Endothelial cell (in vitro differentiated cells): ENCODE measurements around the gene HNF4A. TPM values are rescaled to one million over a fixed set of nuclear protein-coding genes. Genes with fewer than 3 reads are reported as not detected.
"Not testable (repeated sequence)": the region's sequence is repeated elsewhere in the genome, so short reads cannot be mapped to it uniquely, and the experiment has no call there.

Experiments used
- DNase-seq: peaks from one replicate; pipeline ENCODE4 v3.0.0; 2021; ENCODE audit warnings: low spot score
- H3K27ac Mint-ChIP-seq: one replicate; pipeline ENCODE4 v1.8.0; 2021; ENCODE audit warnings: mixed read lengths, inconsistent platforms; ENCODE audit not compliant: unreplicated experiment
- H3K27me3 Mint-ChIP-seq: one replicate; pipeline ENCODE4 v1.8.0; 2021; ENCODE audit warnings: mild to moderate bottlenecking, moderate library complexity, mixed read lengths, inconsistent platforms; ENCODE audit not compliant: unreplicated experiment
- H3K36me3 Mint-ChIP-seq: one replicate; pipeline ENCODE4 v1.8.0; 2021; ENCODE audit warnings: mild to moderate bottlenecking, low read depth, mixed read lengths, inconsistent platforms; ENCODE audit not compliant: unreplicated experiment
- H3K4me1 Mint-ChIP-seq: one replicate; pipeline ENCODE4 v1.8.0; 2021; ENCODE audit warnings: mild to moderate bottlenecking, mixed read lengths, inconsistent platforms; ENCODE audit not compliant: unreplicated experiment
- H3K4me3 Mint-ChIP-seq: one replicate; pipeline ENCODE4 v1.8.0; 2021; ENCODE audit warnings: mild to moderate bottlenecking, mixed read lengths, inconsistent platforms; ENCODE audit not compliant: unreplicated experiment
- H3K9me3 Mint-ChIP-seq: one replicate; pipeline ENCODE4 v1.8.0; 2021; ENCODE audit warnings: mixed read lengths, inconsistent platforms; ENCODE audit not compliant: unreplicated experiment
- total RNA-seq: library from RNA; stranded (reverse); fragmentation: NEBNext Ultra II Directional; extraction: Animal tissue kit (Norgen Biotek cat#: 25700); gene quantifications from one replicate; pipeline ENCODE4 v1.2.1, GENCODE V29; 2021; ENCODE audit not compliant: unreplicated experiment
- TF ChIP-seq, protein P1 (sequence below): fragments of 200-600 bp; sonication (generic); IDR thresholded peaks from one replicate; pipeline ENCODE4 v1.5.0; 2021; ENCODE audit warnings: antibody characterized with exemption; ENCODE audit not compliant: unreplicated experiment

Gene HNF4A
- total RNA-seq, 1 donor from 2014 or later: not detected

DNA sequence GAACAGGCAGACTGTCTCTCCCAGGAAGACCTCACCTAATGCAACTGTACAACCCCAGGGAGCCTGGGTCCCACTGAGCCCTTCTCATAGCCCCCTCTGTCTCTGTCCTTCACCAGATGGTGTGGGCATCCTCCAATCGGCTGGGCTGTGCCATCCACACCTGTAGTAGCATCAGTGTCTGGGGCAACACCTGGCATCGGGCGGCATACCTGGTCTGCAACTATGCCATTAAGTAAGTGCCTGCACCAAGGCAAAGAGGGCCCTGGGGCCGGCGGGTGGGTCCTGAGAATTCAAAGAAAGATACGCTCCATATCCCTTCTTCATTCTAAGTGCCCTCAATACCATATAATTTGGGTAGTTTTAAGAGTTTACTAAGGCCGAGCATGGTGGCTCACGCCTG, 10.4 kb upstream of the HNF4A start:
- Mint-ChIP-seq H3K27ac (no peak overlapping the region), H3K9me3 (no peaks in the 10 kb centered on the region), H3K4me3 (no peak overlapping the region), H3K27me3 (no peaks in the 10 kb centered on the region), H3K36me3 (no peaks in the 10 kb centered on the region), H3K4me1 (no peaks in the 10 kb centered on the region)
- no peak for DNase-seq
- TF ChIP-seq, protein P1, sequence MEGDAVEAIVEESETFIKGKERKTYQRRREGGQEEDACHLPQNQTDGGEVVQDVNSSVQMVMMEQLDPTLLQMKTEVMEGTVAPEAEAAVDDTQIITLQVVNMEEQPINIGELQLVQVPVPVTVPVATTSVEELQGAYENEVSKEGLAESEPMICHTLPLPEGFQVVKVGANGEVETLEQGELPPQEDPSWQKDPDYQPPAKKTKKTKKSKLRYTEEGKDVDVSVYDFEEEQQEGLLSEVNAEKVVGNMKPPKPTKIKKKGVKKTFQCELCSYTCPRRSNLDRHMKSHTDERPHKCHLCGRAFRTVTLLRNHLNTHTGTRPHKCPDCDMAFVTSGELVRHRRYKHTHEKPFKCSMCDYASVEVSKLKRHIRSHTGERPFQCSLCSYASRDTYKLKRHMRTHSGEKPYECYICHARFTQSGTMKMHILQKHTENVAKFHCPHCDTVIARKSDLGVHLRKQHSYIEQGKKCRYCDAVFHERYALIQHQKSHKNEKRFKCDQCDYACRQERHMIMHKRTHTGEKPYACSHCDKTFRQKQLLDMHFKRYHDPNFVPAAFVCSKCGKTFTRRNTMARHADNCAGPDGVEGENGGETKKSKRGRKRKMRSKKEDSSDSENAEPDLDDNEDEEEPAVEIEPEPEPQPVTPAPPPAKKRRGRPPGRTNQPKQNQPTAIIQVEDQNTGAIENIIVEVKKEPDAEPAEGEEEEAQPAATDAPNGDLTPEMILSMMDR: no peak

- H3K4me1 Mint-ChIP-seq, H3K9me3 Mint-ChIP-seq, H3K36me3 Mint-ChIP-seq, DNase-seq, H3K27me3 Mint-ChIP-seq, H3K4me3 Mint-ChIP-seq, H3K27ac Mint-ChIP-seq: not testable (repeated sequence)
Measured at GRCh38 chr20:44345941-44346340, 9.6 kb upstream of the HNF4A start.

GRCh38 chr20:44348168-44348659, 7.3 kb upstream of the HNF4A start:
- no peak overlapping the region for H3K27ac Mint-ChIP-seq
- H3K9me3 Mint-ChIP-seq: no peaks in the 10 kb centered on the region
- H3K4me3 Mint-ChIP-seq: no peak overlapping the region
- TF ChIP-seq, protein P1: no peak
- H3K36me3 Mint-ChIP-seq: no peaks in the 10 kb centered on the region
- no peak for DNase-seq
- no peaks in the 10 kb centered on the region for H3K4me1 Mint-ChIP-seq
- H3K27me3 Mint-ChIP-seq: no peaks in the 10 kb centered on the region

DNA sequence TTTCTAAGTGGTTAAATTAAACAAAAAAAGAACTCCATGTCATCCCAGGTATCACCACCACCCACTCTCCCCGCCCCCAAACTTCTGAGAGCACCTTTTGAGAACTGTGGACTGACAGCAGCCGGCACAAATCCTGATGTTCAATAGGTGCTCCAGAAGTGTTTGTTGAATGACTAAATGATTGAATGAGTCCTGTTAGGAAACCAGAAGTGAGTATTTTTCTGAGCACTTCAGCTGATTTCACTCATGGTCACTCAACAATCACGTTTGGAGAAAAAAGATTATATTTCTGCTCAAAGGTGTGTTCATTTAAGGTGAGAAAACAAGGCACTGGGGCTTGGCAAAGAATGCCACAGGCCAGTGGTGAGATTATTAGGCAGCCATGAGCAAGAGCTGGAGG, 6.2 kb upstream of the HNF4A start:
- no peaks in the 10 kb centered on the region for H3K27me3 Mint-ChIP-seq
- H3K36me3 Mint-ChIP-seq: no peaks in the 10 kb centered on the region
- no peak for DNase-seq
- H3K27ac Mint-ChIP-seq: no peak overlapping the region
- H3K9me3 Mint-ChIP-seq: no peaks in the 10 kb centered on the region
- TF ChIP-seq, protein P1: no peak
- no peak overlapping the region for H3K4me3 Mint-ChIP-seq
- no peaks in the 10 kb centered on the region for H3K4me1 Mint-ChIP-seq

- Mint-ChIP-seq H3K4me3 (no peak overlapping the region), H3K4me1 (no peaks in the 10 kb centered on the region), H3K27ac (no peak overlapping the region), H3K27me3 (no peaks in the 10 kb centered on the region), H3K36me3 (no peaks in the 10 kb centered on the region), H3K9me3 (no peaks in the 10 kb centered on the region)
- TF ChIP-seq, protein P1: no peak
- DNase-seq: no peak
Measured at GRCh38 chr20:44350567-44350966, 4.9 kb upstream of the HNF4A start.
